ENCODE data around the gene GLI3. TPM values are rescaled to one million over a fixed set of nuclear protein-coding genes. Genes with fewer than 3 reads are reported as not detected.

The GLI3 gene
- total RNA-seq, 4 donors from 2014 or later: 3.0 to 9.0 (median 4.2) TPM

DNA sequence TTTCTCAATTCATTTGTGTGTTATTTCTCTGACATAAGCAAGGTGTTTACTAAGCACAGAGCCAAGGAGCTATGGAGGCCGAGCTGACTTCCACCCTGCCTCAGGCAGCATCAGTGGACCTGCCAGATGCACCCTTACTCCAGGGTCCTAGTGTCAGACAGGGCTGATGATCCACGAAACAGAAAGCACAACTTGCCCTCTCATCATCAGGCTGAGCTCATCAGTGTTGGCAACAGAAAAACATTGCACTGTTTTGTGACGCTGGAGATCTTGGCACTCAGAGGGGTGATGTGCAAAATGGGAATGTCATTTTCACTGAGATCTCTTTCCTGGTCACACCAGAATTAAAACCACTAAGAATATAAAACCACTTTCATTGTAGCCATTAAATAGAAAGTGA lies 201.8 kb downstream of the GLI3 start:
- Histone ChIP-seq H3K27me3 (no peaks in the 10 kb centered on the region), H3K27ac (no peak overlapping the region), H3K4me3 (no peak overlapping the region), H3K9me3 (no peaks in the 10 kb centered on the region), H3K36me3 (peaks cover 0 to 62% (median 0%) of the 10 kb centered on the region in 3 donors), H3K4me1 (no peaks in the 10 kb centered on the region)
- WGBS, 2 donors: 59 to 67% methylated on average over 3 of the region's 3 CpGs
- intact Hi-C loops (cut with DNase I): no loop called here
- no peak for TF ChIP-seq POLR2A (IDR thresholded peaks at IDR 0.05)
- TF ChIP-seq, protein P1, sequence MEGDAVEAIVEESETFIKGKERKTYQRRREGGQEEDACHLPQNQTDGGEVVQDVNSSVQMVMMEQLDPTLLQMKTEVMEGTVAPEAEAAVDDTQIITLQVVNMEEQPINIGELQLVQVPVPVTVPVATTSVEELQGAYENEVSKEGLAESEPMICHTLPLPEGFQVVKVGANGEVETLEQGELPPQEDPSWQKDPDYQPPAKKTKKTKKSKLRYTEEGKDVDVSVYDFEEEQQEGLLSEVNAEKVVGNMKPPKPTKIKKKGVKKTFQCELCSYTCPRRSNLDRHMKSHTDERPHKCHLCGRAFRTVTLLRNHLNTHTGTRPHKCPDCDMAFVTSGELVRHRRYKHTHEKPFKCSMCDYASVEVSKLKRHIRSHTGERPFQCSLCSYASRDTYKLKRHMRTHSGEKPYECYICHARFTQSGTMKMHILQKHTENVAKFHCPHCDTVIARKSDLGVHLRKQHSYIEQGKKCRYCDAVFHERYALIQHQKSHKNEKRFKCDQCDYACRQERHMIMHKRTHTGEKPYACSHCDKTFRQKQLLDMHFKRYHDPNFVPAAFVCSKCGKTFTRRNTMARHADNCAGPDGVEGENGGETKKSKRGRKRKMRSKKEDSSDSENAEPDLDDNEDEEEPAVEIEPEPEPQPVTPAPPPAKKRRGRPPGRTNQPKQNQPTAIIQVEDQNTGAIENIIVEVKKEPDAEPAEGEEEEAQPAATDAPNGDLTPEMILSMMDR (IDR thresholded peaks at IDR 0.05): no peak
- no peak for DNase-seq

DNA sequence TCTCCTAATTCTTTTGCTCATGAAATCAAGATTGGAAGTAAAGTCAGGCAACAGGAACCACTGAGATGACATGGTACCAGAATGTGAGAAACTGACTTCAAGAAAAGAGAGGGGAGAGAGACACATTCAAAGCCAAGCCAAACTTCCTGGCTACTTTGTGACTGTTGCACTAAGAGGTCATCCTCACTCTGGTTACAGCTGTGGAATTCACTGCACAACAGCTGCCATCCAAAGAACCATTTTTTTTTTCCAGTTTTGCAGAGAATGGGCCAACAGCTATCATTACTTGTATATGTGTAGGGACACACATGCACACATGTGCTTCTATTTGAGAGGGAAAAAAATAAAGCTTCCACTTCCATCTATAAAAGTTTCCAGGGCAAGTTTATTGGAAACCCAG lies 203.5 kb downstream of the GLI3 start:
- H3K9me3 ChIP-seq: no peaks in the 10 kb centered on the region
- no peak for DNase-seq
- H3K4me1 ChIP-seq: no peaks in the 10 kb centered on the region
- intact Hi-C loops (cut with DNase I): no loop called here
- no peak overlapping the region for H3K4me3 ChIP-seq
- no peak overlapping the region for H3K27ac ChIP-seq
- no peak for TF ChIP-seq POLR2A (IDR thresholded peaks at IDR 0.05)
- TF ChIP-seq, protein P1 (IDR thresholded peaks at IDR 0.05): no peak
- peaks cover 0 to 59% (median 0%) of the 10 kb centered on the region in 3 donors for H3K36me3 ChIP-seq
- H3K27me3 ChIP-seq: no peaks in the 10 kb centered on the region

DNA sequence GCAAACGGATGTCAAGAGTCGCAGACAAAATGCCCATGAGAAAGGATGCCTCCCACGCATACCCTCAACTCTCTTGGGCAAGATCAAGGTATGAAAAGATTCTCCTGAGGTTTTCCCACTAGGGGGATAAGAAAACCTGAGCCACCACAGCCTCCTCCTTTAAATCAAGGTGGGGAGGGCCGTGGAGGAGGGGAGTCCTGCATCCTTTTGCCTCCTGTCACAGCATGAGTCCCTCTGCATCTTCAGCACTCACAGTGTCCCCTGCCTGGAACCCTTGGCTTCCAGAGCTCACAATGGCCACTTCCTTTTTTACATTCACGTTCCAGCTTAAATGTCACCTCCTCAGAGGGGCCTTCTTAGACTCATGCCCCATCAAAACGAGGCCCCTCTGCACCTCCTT lies 207.6 kb downstream of the GLI3 start:
- H3K4me1 ChIP-seq: no peaks in the 10 kb centered on the region
- H3K27me3 ChIP-seq: no peaks in the 10 kb centered on the region
- no peaks in the 10 kb centered on the region for H3K9me3 ChIP-seq
- WGBS, 2 donors: 72 to 85% methylated on average over 6 of the region's 6 CpGs
- no peak overlapping the region for H3K4me3 ChIP-seq
- peaks cover 0 to 41% (median 0%) of the 10 kb centered on the region in 3 donors for H3K36me3 ChIP-seq
- H3K27ac ChIP-seq: no peak overlapping the region
- TF ChIP-seq, protein P1 (IDR thresholded peaks at IDR 0.05): no peak
- TF ChIP-seq POLR2A (IDR thresholded peaks at IDR 0.05): no peak
- no peak for DNase-seq
- intact Hi-C loops (cut with DNase I): no loop called here

DNA sequence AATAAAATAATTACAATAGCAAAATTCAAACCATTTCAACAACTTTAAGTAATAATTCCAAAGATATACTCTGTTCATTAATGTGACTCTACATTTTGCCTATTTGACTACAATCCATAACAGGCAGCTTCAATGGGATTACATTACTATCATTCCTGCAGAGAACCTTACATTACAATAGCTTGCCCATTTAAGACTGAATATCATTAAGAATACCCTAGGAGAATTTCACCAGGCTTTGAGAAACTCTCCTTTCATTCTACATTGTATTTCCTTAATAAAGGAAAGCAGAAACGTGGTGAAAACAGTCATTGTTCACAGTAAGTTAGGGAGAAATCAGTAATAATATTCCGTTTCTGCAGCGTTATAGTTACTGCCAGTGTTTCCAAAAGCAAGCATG lies 209.5 kb downstream of the GLI3 start:
- TF ChIP-seq, protein P1 (IDR thresholded peaks at IDR 0.05): no peak
- H3K4me3 ChIP-seq: no peak overlapping the region
- intact Hi-C loops (cut with DNase I): no loop called here
- H3K27me3 ChIP-seq: no peaks in the 10 kb centered on the region
- H3K27ac ChIP-seq: no peak overlapping the region
- no peaks in the 10 kb centered on the region for H3K4me1 ChIP-seq
- peaks cover 0 to 50% (median 0%) of the 10 kb centered on the region in 3 donors for H3K36me3 ChIP-seq
- H3K9me3 ChIP-seq: no peaks in the 10 kb centered on the region
- DNase-seq: no peak
- 81 to 85% methylated on average over 3 of the region's 3 CpGs for WGBS, 2 donors

DNA sequence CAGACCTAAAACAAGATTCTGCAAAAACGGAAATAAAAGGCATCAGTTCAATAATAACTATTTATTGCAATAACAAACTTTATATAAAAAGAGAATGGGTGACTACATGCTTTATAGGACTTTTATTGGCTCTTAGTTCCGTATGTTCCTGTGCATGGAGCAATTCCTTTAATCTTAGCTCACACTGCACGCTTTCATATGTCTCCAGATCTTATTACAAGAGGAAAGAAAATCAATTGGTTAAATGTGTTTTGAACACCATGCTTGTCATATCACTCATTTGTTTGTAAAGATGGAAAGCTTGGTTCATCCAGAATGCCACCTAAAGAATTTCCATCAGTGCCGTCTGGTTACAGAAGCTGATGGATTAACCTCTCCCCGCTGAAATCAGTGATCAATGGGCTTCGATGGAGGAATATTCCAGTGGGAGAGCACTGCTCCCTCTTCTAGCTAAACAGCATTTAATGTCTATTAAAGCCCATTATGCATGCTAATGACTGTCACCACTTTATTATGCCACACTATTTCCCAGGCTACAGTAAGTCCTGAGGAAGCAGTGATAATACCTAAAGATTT lies 210.3 kb downstream of the GLI3 start:
- H3K4me1 ChIP-seq: no peaks in the 10 kb centered on the region
- 88 to 92% methylated on average over 6 of the region's 6 CpGs for WGBS, 2 donors
- H3K4me3 ChIP-seq: no peak overlapping the region
- DNase-seq: no peak
- no peaks in the 10 kb centered on the region for H3K9me3 ChIP-seq
- no peak overlapping the region for H3K27ac ChIP-seq
- H3K27me3 ChIP-seq: no peaks in the 10 kb centered on the region
- H3K36me3 ChIP-seq: peaks cover 0 to 55% (median 0%) of the 10 kb centered on the region in 3 donors
- no peak for TF ChIP-seq POLR2A (IDR thresholded peaks at IDR 0.05)
- TF ChIP-seq, protein P1 (IDR thresholded peaks at IDR 0.05): no peak
- intact Hi-C loops (cut with DNase I): no loop called here
